Gastrocnemius medialis (tissue), 4 donors: ENCODE results near the gene ITGA3. TPM values are rescaled to one million over a fixed set of nuclear protein-coding genes. Genes with fewer than 3 reads are reported as not detected.

Source experiments
- ATAC-seq, 2 donors: fragments of 150-250 bp; one replicate each; pipeline ENCODE4 v1.9.1; 2016
- DNase-seq, 2 donors: peaks; one replicate each; pipeline ENCODE4 v3.0.0-alpha.2; 2019
- H3K27ac ChIP-seq, 4 donors: fragments of 200-600 bp; sonication (generic); 1 replicate in 1 of 4; 2 replicates in 3 of 4; pipeline ENCODE4 v1.5.1; 2016 to 2018; ENCODE audit warnings: mild to moderate bottlenecking in 2 of 4, moderate library complexity in 1 of 4
- H3K27me3 ChIP-seq, 3 donors: fragments of 200-600 bp; sonication (generic) in 2 of 3; 1 replicate in 1 of 3; 2 replicates in 2 of 3; pipeline versions ENCODE4 v1.5.1 to v1.6.0; 2016 to 2019; ENCODE audit warnings: mild to moderate bottlenecking in 1 of 3, moderate library complexity in 1 of 3
- H3K36me3 ChIP-seq, 2 donors: fragments of 200-600 bp; sonication (generic) in 1 of 2; one replicate each; pipeline ENCODE4 v1.5.1; 2017 to 2018
- H3K4me1 ChIP-seq, 2 donors: fragments of 200-600 bp; sonication (generic) in 1 of 2; one replicate each; pipeline ENCODE4 v1.5.1; 2016 to 2017; ENCODE audit warnings: mild to moderate bottlenecking in 2 of 2
- H3K4me3 ChIP-seq, 4 donors: fragments of 200-600 bp; sonication (generic) in 3 of 4; 1 replicate in 1 of 4; 2 replicates in 3 of 4; pipeline ENCODE4 v1.5.1; 2016 to 2019; ENCODE audit warnings: mild to moderate bottlenecking in 2 of 4
- H3K9me3 ChIP-seq, 3 donors: fragments of 200-600 bp; sonication (generic) in 2 of 3; 1 replicate in 1 of 3; 2 replicates in 2 of 3; pipeline ENCODE4 v1.5.1; 2016 to 2019
- CTCF ChIP-seq, 5 experiments: fragments of 450-650 bp in 3 of 5; fragments of 200-600 bp in 2 of 5; sonication (generic) in 2 of 5; IDR thresholded peaks in 4 of 5; conservative IDR thresholded peaks in 1 of 5; 1 replicate in 4 of 5; 2 replicates in 1 of 5; pipeline ENCODE4 v1.5.1; 2016 to 2019; ENCODE audit warnings: antibody characterized with exemption in 5 of 5, mild to moderate bottlenecking in 3 of 5, moderate library complexity in 3 of 5
- POLR2A ChIP-seq, 2 donors: fragments of 450-650 bp; IDR thresholded peaks; one replicate each; pipeline ENCODE4 v1.6.1; 2017; ENCODE audit warnings: antibody characterized with exemption in 2 of 2, mild to moderate bottlenecking in 2 of 2, moderate library complexity in 2 of 2
- in situ Hi-C, 4 donors: fragments of 200-750 bp; cut with MboI; loops; one replicate each; pipeline versions ENCODE4 v1.15.0 to v1.8.0; 2017; ENCODE audit warnings: low sequenced_read_pairs in 4 of 4
- intact Hi-C: fragments of 100-400 bp; cut with DNase I; formaldehyde crosslinking; loops from one replicate; pipeline ENCODE4 v1.15.1; 2023; ENCODE audit warnings: low total_unique reads
- total RNA-seq, 4 donors: library from RNA; depleted of rRNA; stranded (reverse); fragments of >200 nt; gene quantifications; one replicate each; pipeline versions ENCODE4 v1.1.0 to v1.2.3, GENCODE V29; 2016

The ITGA3 gene
- total RNA-seq, 4 donors from 2014 or later: 5.1 to 25.9 (median 18.4) TPM

GRCh38 chr17:50026837-50027171, 29.1 kb upstream of the ITGA3 start:
- intact Hi-C loops: loop anchor here (1.0 to 10.0 kb wide), 3 partner anchors 29 to 248 kb away; partner anchors contain the start of genes ITGA3 and TMEM92

GRCh38 chr17:50027172-50027880, 28.6 kb upstream of the ITGA3 start:
- in situ Hi-C loops: loop anchor here (5.0 to 10.0 kb wide), 3 partner anchors 60 to 267 kb away; no protein-coding TSS in a partner anchor
- Histone ChIP-seq H3K27me3 (no peaks in the 10 kb centered on the region), H3K36me3 (no peaks in the 10 kb centered on the region), H3K4me3 (no peak overlapping the region), H3K9me3 (no peaks in the 10 kb centered on the region), H3K27ac (no peak overlapping the region), H3K4me1 (peaks cover 0 to 5% of the 10 kb centered on the region in 2 donors)
- ATAC-seq: peak in 1 of 2 donors; percentile 40
- intact Hi-C loops: loop anchor here (1.0 to 10.0 kb wide), 2 partner anchors 29 to 247 kb away; partner anchors contain the start of genes ITGA3 and TMEM92
- no peak for TF ChIP-seq POLR2A (IDR thresholded peaks at IDR 0.05)
- peak in 2 of 5 experiments; percentile 6 to 25 for TF ChIP-seq CTCF (IDR thresholded peaks at IDR 0.05 in 4 of 5, conservative IDR thresholded peaks at IDR 0.05 in 1 of 5)
- no peak for DNase-seq

More at GRCh38 chr17:50026837-50027171, 29.1 kb upstream of the ITGA3 start:
- Histone ChIP-seq H3K27me3 (no peaks in the 10 kb centered on the region), H3K9me3 (no peaks in the 10 kb centered on the region), H3K36me3 (no peaks in the 10 kb centered on the region), H3K27ac (no peak overlapping the region), H3K4me1 (peaks cover 0 to 5% of the 10 kb centered on the region in 2 donors), H3K4me3 (no peak overlapping the region)
- DNase-seq (peak; percentile 59 to 69), ATAC-seq (peak; percentile 83 to 85)
- TF ChIP-seq CTCF (IDR thresholded peaks at IDR 0.05 in 4 of 5, conservative IDR thresholded peaks at IDR 0.05 in 1 of 5) (peak; percentile 89 to 98 (median 97)), POLR2A (IDR thresholded peaks at IDR 0.05) (no peak)
- in situ Hi-C loops: loop anchor here (5.0 to 10.0 kb wide), 3 partner anchors 60 to 268 kb away; no protein-coding TSS in a partner anchor

- H3K36me3 ChIP-seq: no peaks in the 10 kb centered on the region
- intact Hi-C loops (loop anchor here (1.0 to 10.0 kb wide), 2 partner anchors 28 to 247 kb away; partner anchors contain the start of genes ITGA3 and TMEM92), in situ Hi-C loops (loop anchor here (5.0 to 10.0 kb wide), 3 partner anchors 59 to 267 kb away; no protein-coding TSS in a partner anchor)
- DNase-seq (no peak), ATAC-seq (no peak)
- H3K9me3 ChIP-seq: no peaks in the 10 kb centered on the region
- TF ChIP-seq POLR2A (IDR thresholded peaks at IDR 0.05) (no peak), CTCF (IDR thresholded peaks at IDR 0.05 in 4 of 5, conservative IDR thresholded peaks at IDR 0.05 in 1 of 5) (no peak)
- H3K4me1 ChIP-seq: peaks cover 0 to 5% of the 10 kb centered on the region in 2 donors
- H3K27ac ChIP-seq: no peak overlapping the region
- H3K4me3 ChIP-seq: no peak overlapping the region
- H3K27me3 ChIP-seq: no peaks in the 10 kb centered on the region
These were observed 27.8 kb upstream of the ITGA3 start for GRCh38 chr17:50027881-50028735.

- Histone ChIP-seq H3K36me3 (no peaks in the 10 kb centered on the region), H3K4me3 (no peak overlapping the region), H3K27ac (no peak overlapping the region), H3K4me1 (peaks cover 0 to 5% of the 10 kb centered on the region in 2 donors), H3K27me3 (no peaks in the 10 kb centered on the region), H3K9me3 (no peaks in the 10 kb centered on the region)
- ATAC-seq (no peak), DNase-seq (no peak)
- in situ Hi-C loops: loop anchor here (5.0 to 10.0 kb wide), 3 partner anchors 59 to 266 kb away; no protein-coding TSS in a partner anchor
- intact Hi-C loops: loop anchor here (10.0 kb wide), 1 partner anchor 246 kb away; the partner anchor contains the start of gene TMEM92
- TF ChIP-seq CTCF (IDR thresholded peaks at IDR 0.05 in 4 of 5, conservative IDR thresholded peaks at IDR 0.05 in 1 of 5): no peak
- no peak for TF ChIP-seq POLR2A (IDR thresholded peaks at IDR 0.05)
These were observed 27.2 kb upstream of the ITGA3 start for GRCh38 chr17:50028736-50029120.
